Measurements from ENCODE around the gene NKX2-8.

DNA sequence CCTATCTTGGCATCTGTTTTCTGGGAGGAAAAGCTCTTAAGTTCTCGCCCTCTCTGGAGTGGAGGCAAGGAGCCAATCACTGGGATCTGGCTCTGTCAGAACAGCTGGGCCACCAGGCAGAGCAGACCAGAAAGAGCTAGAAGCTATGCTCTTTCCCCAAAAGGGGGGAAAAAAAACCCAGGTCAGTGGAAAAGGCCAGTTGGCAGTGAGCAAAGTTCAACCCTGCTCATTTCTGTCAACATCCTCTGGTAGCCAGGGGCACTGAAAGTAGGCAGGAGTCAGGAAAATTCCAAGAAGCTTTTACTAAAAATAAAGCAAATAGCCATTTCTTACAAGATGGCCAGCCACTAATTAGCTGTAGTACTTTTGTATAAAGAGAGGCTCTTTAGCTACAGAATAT, 42.6 kb upstream of the NKX2-8 start:
- TF ChIP-seq, protein P1, sequence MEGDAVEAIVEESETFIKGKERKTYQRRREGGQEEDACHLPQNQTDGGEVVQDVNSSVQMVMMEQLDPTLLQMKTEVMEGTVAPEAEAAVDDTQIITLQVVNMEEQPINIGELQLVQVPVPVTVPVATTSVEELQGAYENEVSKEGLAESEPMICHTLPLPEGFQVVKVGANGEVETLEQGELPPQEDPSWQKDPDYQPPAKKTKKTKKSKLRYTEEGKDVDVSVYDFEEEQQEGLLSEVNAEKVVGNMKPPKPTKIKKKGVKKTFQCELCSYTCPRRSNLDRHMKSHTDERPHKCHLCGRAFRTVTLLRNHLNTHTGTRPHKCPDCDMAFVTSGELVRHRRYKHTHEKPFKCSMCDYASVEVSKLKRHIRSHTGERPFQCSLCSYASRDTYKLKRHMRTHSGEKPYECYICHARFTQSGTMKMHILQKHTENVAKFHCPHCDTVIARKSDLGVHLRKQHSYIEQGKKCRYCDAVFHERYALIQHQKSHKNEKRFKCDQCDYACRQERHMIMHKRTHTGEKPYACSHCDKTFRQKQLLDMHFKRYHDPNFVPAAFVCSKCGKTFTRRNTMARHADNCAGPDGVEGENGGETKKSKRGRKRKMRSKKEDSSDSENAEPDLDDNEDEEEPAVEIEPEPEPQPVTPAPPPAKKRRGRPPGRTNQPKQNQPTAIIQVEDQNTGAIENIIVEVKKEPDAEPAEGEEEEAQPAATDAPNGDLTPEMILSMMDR (IDR thresholded peaks at IDR 0.05), result no peak
- no peak for TF ChIP-seq EP300 (IDR thresholded peaks at IDR 0.05)
- no peak for TF ChIP-seq POLR2A (IDR thresholded peaks at IDR 0.05)

Data from stomach (tissue), 4 donors.